ENCODE measurements around the gene ITIH5. TPM values are rescaled to one million over a fixed set of nuclear protein-coding genes. Genes with fewer than 3 reads are reported as not detected.
A peak's percentile ranks its signal among the peaks of the same experiment; 100 is the strongest.

ITIH5 gene
- total and polyA plus RNA-seq, 2 donors = 1.2 to 1.8 TPM

- Histone ChIP-seq H3K27ac (ENCODE audit: low read depth in 1 of 2, low read length in 1 of 2) (no peak overlapping the region), H3K4me1 (ENCODE audit: control insufficient read depth in 2 of 2, insufficient read depth in 2 of 2, low read length in 2 of 2) (no peaks in the 10 kb centered on the region), H3K36me3 (ENCODE audit: control insufficient read depth in 2 of 2, insufficient read depth in 2 of 2, low read length in 1 of 2) (no peaks in the 10 kb centered on the region), H3K27me3 (ENCODE audit: control insufficient read depth in 2 of 2, insufficient read depth in 1 of 2, low read length in 1 of 2) (no peaks in the 10 kb centered on the region), H3K4me3 (ENCODE audit: low read length in 2 of 2) (no peak overlapping the region), H3K9me3 (ENCODE audit: control insufficient read depth in 2 of 2, insufficient read depth in 1 of 2, low read length in 1 of 2) (no peaks in the 10 kb centered on the region)
- WGBS = 83% methylated on average over 4 of the region's 4 CpGs
- no peak for DNase-seq (ENCODE audit: low read depth in 6 of 9, low spot score in 9 of 9)
Measured at GRCh38 chr10:7545792-7546191, 121.0 kb downstream of the ITIH5 start.

DNA sequence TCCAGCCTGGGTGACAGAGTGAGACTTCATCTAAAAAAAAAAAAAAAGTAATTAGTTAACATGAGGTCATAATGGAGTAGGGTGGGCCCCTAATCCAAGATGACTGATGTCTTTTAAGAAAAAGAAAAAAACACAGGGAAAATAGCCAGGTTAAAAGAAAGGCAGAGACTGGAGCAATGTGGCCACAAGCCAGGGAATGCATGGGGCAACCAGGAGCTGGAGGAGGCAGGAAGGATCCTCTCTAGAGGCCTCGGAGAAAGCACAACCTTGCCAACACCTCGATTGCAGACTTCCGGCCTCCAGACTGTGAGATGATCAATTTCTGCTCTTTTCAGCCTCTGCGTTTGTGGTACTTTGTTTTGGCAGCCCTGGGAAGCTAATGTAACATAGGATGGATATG lies 121.5 kb downstream of the ITIH5 start:
- no peak overlapping the region for H3K27ac ChIP-seq (ENCODE audit: low read depth in 1 of 2, low read length in 1 of 2)
- no peaks in the 10 kb centered on the region for H3K27me3 ChIP-seq (ENCODE audit: control insufficient read depth in 2 of 2, insufficient read depth in 1 of 2, low read length in 1 of 2)
- no peaks in the 10 kb centered on the region for H3K9me3 ChIP-seq (ENCODE audit: control insufficient read depth in 2 of 2, insufficient read depth in 1 of 2, low read length in 1 of 2)
- 97% methylated on average over 4 of the region's 4 CpGs for WGBS
- DNase-seq (ENCODE audit: low read depth in 6 of 9, low spot score in 9 of 9) = no peak
- no peak overlapping the region for H3K4me3 ChIP-seq (ENCODE audit: low read length in 2 of 2)
- no peaks in the 10 kb centered on the region for H3K4me1 ChIP-seq (ENCODE audit: control insufficient read depth in 2 of 2, insufficient read depth in 2 of 2, low read length in 2 of 2)
- no peaks in the 10 kb centered on the region for H3K36me3 ChIP-seq (ENCODE audit: control insufficient read depth in 2 of 2, insufficient read depth in 2 of 2, low read length in 1 of 2)

- Histone ChIP-seq H3K27ac (ENCODE audit: low read depth in 1 of 2, low read length in 1 of 2) (no peak overlapping the region), H3K27me3 (ENCODE audit: control insufficient read depth in 2 of 2, insufficient read depth in 1 of 2, low read length in 1 of 2) (no peaks in the 10 kb centered on the region), H3K4me3 (ENCODE audit: low read length in 2 of 2) (no peak overlapping the region), H3K36me3 (ENCODE audit: control insufficient read depth in 2 of 2, insufficient read depth in 2 of 2, low read length in 1 of 2) (no peaks in the 10 kb centered on the region), H3K9me3 (ENCODE audit: control insufficient read depth in 2 of 2, insufficient read depth in 1 of 2, low read length in 1 of 2) (no peaks in the 10 kb centered on the region), H3K4me1 (ENCODE audit: control insufficient read depth in 2 of 2, insufficient read depth in 2 of 2, low read length in 2 of 2) (no peaks in the 10 kb centered on the region)
- no peak for DNase-seq (ENCODE audit: low read depth in 6 of 9, low spot score in 9 of 9)
- WGBS = 98% methylated on average over 6 of the region's 6 CpGs
Measured at GRCh38 chr10:7544203-7544602, 122.6 kb downstream of the ITIH5 start.

DNA sequence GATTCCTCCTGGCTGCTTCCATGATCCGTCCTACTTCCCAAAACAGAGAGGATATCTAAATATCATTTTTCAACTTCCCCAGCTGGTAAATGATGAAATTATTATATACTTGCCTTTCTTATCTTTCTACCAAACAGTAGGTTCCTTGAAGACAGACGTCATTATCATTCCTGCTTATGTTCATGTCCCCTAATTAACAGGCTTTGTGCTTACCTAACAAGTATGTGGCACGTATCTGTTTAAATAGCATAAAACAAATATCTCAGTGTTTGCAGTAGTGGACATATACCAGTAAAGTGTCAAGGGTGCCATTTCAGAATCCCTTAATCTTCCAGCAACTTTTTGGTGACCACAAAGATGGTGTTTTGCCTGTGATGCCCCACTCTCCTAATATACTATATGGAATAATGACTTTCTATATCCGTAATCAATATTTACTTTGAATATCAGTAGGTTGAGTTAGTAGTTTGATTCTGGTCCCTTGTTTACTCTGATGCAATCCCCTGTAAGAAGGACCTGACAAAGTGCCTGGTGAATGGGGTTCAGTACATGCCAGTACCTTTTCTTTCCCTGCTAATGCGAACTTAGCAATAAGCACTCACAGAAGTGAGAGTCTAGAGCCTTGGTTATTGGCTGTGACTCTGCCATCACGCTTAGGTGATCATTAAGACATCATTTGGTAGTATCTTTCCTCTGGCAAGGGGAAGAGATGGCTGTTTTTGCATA lies 124.4 kb downstream of the ITIH5 start:
- DNase-seq (ENCODE audit: low read depth in 6 of 9, low spot score in 9 of 9) = no peak
- H3K9me3 ChIP-seq (ENCODE audit: control insufficient read depth in 2 of 2, insufficient read depth in 1 of 2, low read length in 1 of 2) = peaks cover 0 to 4% of the 10 kb centered on the region in 2 donors
- no peaks in the 10 kb centered on the region for H3K4me1 ChIP-seq (ENCODE audit: control insufficient read depth in 2 of 2, insufficient read depth in 2 of 2, low read length in 2 of 2)
- no peak overlapping the region for H3K4me3 ChIP-seq (ENCODE audit: low read length in 2 of 2)
- H3K27ac ChIP-seq (ENCODE audit: low read depth in 1 of 2, low read length in 1 of 2) = no peak overlapping the region
- WGBS = 90% methylated on average over 6 of the region's 6 CpGs
- no peaks in the 10 kb centered on the region for H3K36me3 ChIP-seq (ENCODE audit: control insufficient read depth in 2 of 2, insufficient read depth in 2 of 2, low read length in 1 of 2)
- H3K27me3 ChIP-seq (ENCODE audit: control insufficient read depth in 2 of 2, insufficient read depth in 1 of 2, low read length in 1 of 2) = no peaks in the 10 kb centered on the region

GRCh38 chr10:7541137-7542087 lies 125.4 kb downstream of the ITIH5 start:
- H3K36me3 ChIP-seq (ENCODE audit: control insufficient read depth in 2 of 2, insufficient read depth in 2 of 2, low read length in 1 of 2) = no peaks in the 10 kb centered on the region
- peak overlapping the region in 1 of 2 donors; percentile 12 for H3K27ac ChIP-seq (ENCODE audit: low read depth in 1 of 2, low read length in 1 of 2)
- 94% methylated on average over 22 of the region's 22 CpGs for WGBS
- no peak overlapping the region for H3K4me3 ChIP-seq (ENCODE audit: low read length in 2 of 2)
- no peaks in the 10 kb centered on the region for H3K4me1 ChIP-seq (ENCODE audit: control insufficient read depth in 2 of 2, insufficient read depth in 2 of 2, low read length in 2 of 2)
- no peaks in the 10 kb centered on the region for H3K27me3 ChIP-seq (ENCODE audit: control insufficient read depth in 2 of 2, insufficient read depth in 1 of 2, low read length in 1 of 2)
- DNase-seq (ENCODE audit: low read depth in 6 of 9, low spot score in 9 of 9) = no peak
- peaks cover 0 to 4% of the 10 kb centered on the region in 2 donors for H3K9me3 ChIP-seq (ENCODE audit: control insufficient read depth in 2 of 2, insufficient read depth in 1 of 2, low read length in 1 of 2)

GRCh38 chr10:7538970-7539654 lies 127.7 kb downstream of the ITIH5 start:
- Histone ChIP-seq H3K27ac (ENCODE audit: low read depth in 1 of 2, low read length in 1 of 2) (peak overlapping the region; percentile 32 to 36), H3K27me3 (ENCODE audit: control insufficient read depth in 2 of 2, insufficient read depth in 1 of 2, low read length in 1 of 2) (no peaks in the 10 kb centered on the region), H3K36me3 (ENCODE audit: control insufficient read depth in 2 of 2, insufficient read depth in 2 of 2, low read length in 1 of 2) (no peaks in the 10 kb centered on the region), H3K4me3 (ENCODE audit: low read length in 2 of 2) (no peak overlapping the region), H3K9me3 (ENCODE audit: control insufficient read depth in 2 of 2, insufficient read depth in 1 of 2, low read length in 1 of 2) (peaks cover 0 to 4% of the 10 kb centered on the region in 2 donors), H3K4me1 (ENCODE audit: control insufficient read depth in 2 of 2, insufficient read depth in 2 of 2, low read length in 2 of 2) (no peaks in the 10 kb centered on the region)
- WGBS = 67% methylated on average over 6 of the region's 6 CpGs
- peak in 2 of 9 donors; percentile 13 to 41 for DNase-seq (ENCODE audit: low read depth in 6 of 9, low spot score in 9 of 9)

- WGBS = 94% methylated on average over 3 of the region's 3 CpGs
Measured at GRCh38 chr10:7537126-7537525, 129.6 kb downstream of the ITIH5 start.

GRCh38 chr10:7534480-7534852 lies 132.3 kb downstream of the ITIH5 start:
- no peak overlapping the region for H3K4me3 ChIP-seq (ENCODE audit: low read length in 2 of 2)
- no peak for DNase-seq (ENCODE audit: low read depth in 6 of 9, low spot score in 9 of 9)
- no peak overlapping the region for H3K27ac ChIP-seq (ENCODE audit: low read depth in 1 of 2, low read length in 1 of 2)
- H3K9me3 ChIP-seq (ENCODE audit: control insufficient read depth in 2 of 2, insufficient read depth in 1 of 2, low read length in 1 of 2) = peaks cover 0 to 4% of the 10 kb centered on the region in 2 donors
- H3K4me1 ChIP-seq (ENCODE audit: control insufficient read depth in 2 of 2, insufficient read depth in 2 of 2, low read length in 2 of 2) = no peaks in the 10 kb centered on the region
- H3K36me3 ChIP-seq (ENCODE audit: control insufficient read depth in 2 of 2, insufficient read depth in 2 of 2, low read length in 1 of 2) = no peaks in the 10 kb centered on the region
- peaks cover 0 to 7% of the 10 kb centered on the region in 2 donors for H3K27me3 ChIP-seq (ENCODE audit: control insufficient read depth in 2 of 2, insufficient read depth in 1 of 2, low read length in 1 of 2)
- WGBS = 93% methylated on average over 5 of the region's 5 CpGs

More at GRCh38 chr10:7537126-7537525, 129.6 kb downstream of the ITIH5 start:
- Histone ChIP-seq H3K36me3 (ENCODE audit: control insufficient read depth in 2 of 2, insufficient read depth in 2 of 2, low read length in 1 of 2) (no peaks in the 10 kb centered on the region), H3K27me3 (ENCODE audit: control insufficient read depth in 2 of 2, insufficient read depth in 1 of 2, low read length in 1 of 2) (no peaks in the 10 kb centered on the region), H3K27ac (ENCODE audit: low read depth in 1 of 2, low read length in 1 of 2) (no peak overlapping the region), H3K4me1 (ENCODE audit: control insufficient read depth in 2 of 2, insufficient read depth in 2 of 2, low read length in 2 of 2) (no peaks in the 10 kb centered on the region), H3K4me3 (ENCODE audit: low read length in 2 of 2) (no peak overlapping the region), H3K9me3 (ENCODE audit: control insufficient read depth in 2 of 2, insufficient read depth in 1 of 2, low read length in 1 of 2) (peaks cover 0 to 4% of the 10 kb centered on the region in 2 donors)
- DNase-seq (ENCODE audit: low read depth in 6 of 9, low spot score in 9 of 9) = no peak

Measured in thymus (tissue), 11 donors.